Gastrocnemius medialis (tissue), 4 donors: Measurements from ENCODE around the gene IRAK1. TPM values are rescaled to one million over a fixed set of nuclear protein-coding genes. Genes with fewer than 3 reads are reported as not detected.

Source experiments
- ATAC-seq, 2 donors: fragments of 150-250 bp; one replicate each; pipeline ENCODE4 v1.9.1; 2016
- DNase-seq, 2 donors: peaks; one replicate each; pipeline ENCODE4 v3.0.0-alpha.2; 2019
- H3K27ac ChIP-seq, 4 donors: fragments of 200-600 bp; sonication (generic); 1 replicate in 1 of 4; 2 replicates in 3 of 4; pipeline ENCODE4 v1.5.1; 2016 to 2018; ENCODE audit warnings: mild to moderate bottlenecking in 2 of 4, moderate library complexity in 1 of 4
- H3K27me3 ChIP-seq, 3 donors: fragments of 200-600 bp; sonication (generic) in 2 of 3; 1 replicate in 1 of 3; 2 replicates in 2 of 3; pipeline versions ENCODE4 v1.5.1 to v1.6.0; 2016 to 2019; ENCODE audit warnings: mild to moderate bottlenecking in 1 of 3, moderate library complexity in 1 of 3
- H3K36me3 ChIP-seq, 2 donors: fragments of 200-600 bp; sonication (generic) in 1 of 2; one replicate each; pipeline ENCODE4 v1.5.1; 2017 to 2018
- H3K4me1 ChIP-seq, 2 donors: fragments of 200-600 bp; sonication (generic) in 1 of 2; one replicate each; pipeline ENCODE4 v1.5.1; 2016 to 2017; ENCODE audit warnings: mild to moderate bottlenecking in 2 of 2
- H3K4me3 ChIP-seq, 4 donors: fragments of 200-600 bp; sonication (generic) in 3 of 4; 1 replicate in 1 of 4; 2 replicates in 3 of 4; pipeline ENCODE4 v1.5.1; 2016 to 2019; ENCODE audit warnings: mild to moderate bottlenecking in 2 of 4
- H3K9me3 ChIP-seq, 3 donors: fragments of 200-600 bp; sonication (generic) in 2 of 3; 1 replicate in 1 of 3; 2 replicates in 2 of 3; pipeline ENCODE4 v1.5.1; 2016 to 2019
- CTCF ChIP-seq, 5 experiments: fragments of 450-650 bp in 3 of 5; fragments of 200-600 bp in 2 of 5; sonication (generic) in 2 of 5; IDR thresholded peaks in 4 of 5; conservative IDR thresholded peaks in 1 of 5; 1 replicate in 4 of 5; 2 replicates in 1 of 5; pipeline ENCODE4 v1.5.1; 2016 to 2019; ENCODE audit warnings: antibody characterized with exemption in 5 of 5, mild to moderate bottlenecking in 3 of 5, moderate library complexity in 3 of 5
- POLR2A ChIP-seq, 2 donors: fragments of 450-650 bp; IDR thresholded peaks; one replicate each; pipeline ENCODE4 v1.6.1; 2017; ENCODE audit warnings: antibody characterized with exemption in 2 of 2, mild to moderate bottlenecking in 2 of 2, moderate library complexity in 2 of 2
- in situ Hi-C, 4 donors: fragments of 200-750 bp; cut with MboI; loops; one replicate each; pipeline versions ENCODE4 v1.15.0 to v1.8.0; 2017; ENCODE audit warnings: low sequenced_read_pairs in 4 of 4
- intact Hi-C: fragments of 100-400 bp; cut with DNase I; formaldehyde crosslinking; loops from one replicate; pipeline ENCODE4 v1.15.1; 2023; ENCODE audit warnings: low total_unique reads
- total RNA-seq, 4 donors: library from RNA; depleted of rRNA; stranded (reverse); fragments of >200 nt; gene quantifications; one replicate each; pipeline versions ENCODE4 v1.1.0 to v1.2.3, GENCODE V29; 2016

IRAK1 gene
- total RNA-seq, 4 donors from 2014 or later: 73.9 to 157 (median 115) TPM

DNA sequence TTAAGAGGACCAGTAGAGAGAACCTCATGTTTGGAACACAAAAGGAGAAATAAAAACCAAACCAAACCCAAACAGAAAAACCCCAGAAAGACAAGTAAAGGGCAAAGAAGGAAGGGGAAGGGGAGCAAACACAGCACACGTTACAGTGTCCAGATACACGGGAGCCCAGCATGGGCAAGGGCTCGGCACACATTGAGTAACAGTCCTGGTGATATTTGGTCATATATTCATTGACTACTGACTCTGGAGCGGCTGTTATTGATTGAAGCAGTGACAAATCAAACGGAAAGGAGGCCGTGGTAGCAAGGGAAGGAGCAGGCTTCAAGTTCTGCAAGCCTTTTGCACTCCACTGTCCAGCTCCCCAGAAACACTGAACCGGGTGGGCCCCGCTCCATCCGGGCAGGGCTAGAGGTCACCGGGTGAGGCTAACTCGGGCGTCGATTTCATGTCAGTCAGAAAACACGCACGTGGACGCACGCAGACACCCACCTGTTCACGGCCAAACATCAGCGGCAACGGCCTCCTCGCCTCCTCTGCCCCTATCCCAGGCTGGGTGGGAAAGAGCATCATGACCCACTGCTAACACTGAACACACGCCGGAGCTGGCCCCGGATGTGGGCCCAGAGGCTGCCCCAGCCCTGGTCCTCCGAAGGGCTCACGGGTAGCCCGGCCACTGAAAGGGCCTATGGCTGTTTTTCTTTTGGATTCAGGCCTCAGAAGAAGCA, 3.7 kb upstream of the IRAK1 start:
- Histone ChIP-seq H3K27ac (peak overlapping the region in 1 of 4 donors; percentile 27), H3K9me3 (no peaks in the 10 kb centered on the region), H3K4me3 (no peak overlapping the region), H3K36me3 (no peaks in the 10 kb centered on the region), H3K27me3 (no peaks in the 10 kb centered on the region), H3K4me1 (peaks cover 4 to 13% of the 10 kb centered on the region in 2 donors)
- DNase-seq (no peak), ATAC-seq (no peak)
- in situ Hi-C loops (no loop called here), intact Hi-C loops (loop anchor here (5.0 kb wide), 1 partner anchor 74 kb away; the partner anchor contains the start of gene MECP2)
- TF ChIP-seq CTCF (IDR thresholded peaks at IDR 0.05 in 4 of 5, conservative IDR thresholded peaks at IDR 0.05 in 1 of 5): no peak
- no peak for TF ChIP-seq POLR2A (IDR thresholded peaks at IDR 0.05)

DNA sequence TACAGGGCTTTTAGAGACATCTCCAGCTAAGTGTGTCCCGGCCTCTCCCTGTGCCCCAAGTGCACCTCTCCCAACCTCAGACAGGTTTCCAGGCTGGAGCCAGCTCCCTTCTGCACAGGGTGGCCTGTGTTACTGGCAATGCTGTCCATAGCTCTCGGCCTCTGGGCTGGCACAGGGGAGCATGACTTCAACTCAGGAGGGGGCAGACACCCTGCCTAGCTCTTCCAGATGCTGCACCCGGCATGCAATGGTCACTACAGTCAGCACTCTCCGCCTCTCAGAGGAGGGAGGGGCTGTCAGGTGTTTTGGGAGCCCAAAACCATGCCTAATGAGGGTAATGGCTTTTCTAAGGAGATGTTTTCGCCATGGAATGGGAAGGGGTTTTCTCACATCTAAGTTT, 2.4 kb upstream of the IRAK1 start:
- DNase-seq (no peak), ATAC-seq (no peak)
- in situ Hi-C loops: no loop called here
- TF ChIP-seq POLR2A (IDR thresholded peaks at IDR 0.05): no peak
- no peak for TF ChIP-seq CTCF (IDR thresholded peaks at IDR 0.05 in 4 of 5, conservative IDR thresholded peaks at IDR 0.05 in 1 of 5)
- Histone ChIP-seq H3K36me3 (peaks cover 0 to 3% of the 10 kb centered on the region in 2 donors), H3K4me1 (peaks cover 4 to 13% of the 10 kb centered on the region in 2 donors), H3K4me3 (no peak overlapping the region), H3K9me3 (no peaks in the 10 kb centered on the region), H3K27ac (peak overlapping the region in 2 of 4 donors; percentile 13 to 15), H3K27me3 (no peaks in the 10 kb centered on the region)
- intact Hi-C loops: loop anchor here (5.0 kb wide), 1 partner anchor 75 kb away; the partner anchor contains the start of gene MECP2

- in situ Hi-C loops (no loop called here), intact Hi-C loops (loop anchor here (5.0 kb wide), 1 partner anchor 76 kb away; the partner anchor contains the start of gene MECP2)
- H3K4me1 ChIP-seq: peaks cover 4 to 13% of the 10 kb centered on the region in 2 donors
- TF ChIP-seq CTCF (IDR thresholded peaks at IDR 0.05 in 4 of 5, conservative IDR thresholded peaks at IDR 0.05 in 1 of 5) (no peak), POLR2A (IDR thresholded peaks at IDR 0.05) (no peak)
- ATAC-seq (no peak), DNase-seq (no peak)
- no peaks in the 10 kb centered on the region for H3K27me3 ChIP-seq
- H3K9me3 ChIP-seq: no peaks in the 10 kb centered on the region
- no peak overlapping the region for H3K4me3 ChIP-seq
- H3K36me3 ChIP-seq: peaks cover 0 to 12% of the 10 kb centered on the region in 2 donors
- peak overlapping the region; percentile 87 to 93 (median 89) for H3K27ac ChIP-seq
Measured at GRCh38 chrX:154021131-154021611, 1.5 kb upstream of the IRAK1 start.

GRCh38 chrX:154020536-154021115, 924 bp upstream of the IRAK1 start:
- ATAC-seq: peak in 1 of 2 donors; percentile 4
- no peaks in the 10 kb centered on the region for H3K27me3 ChIP-seq
- in situ Hi-C loops: no loop called here
- H3K27ac ChIP-seq: peak overlapping the region; percentile 87 to 93 (median 89)
- no peaks in the 10 kb centered on the region for H3K9me3 ChIP-seq
- peaks cover 4 to 10% of the 10 kb centered on the region in 2 donors for H3K4me1 ChIP-seq
- H3K36me3 ChIP-seq: peaks cover 0 to 15% of the 10 kb centered on the region in 2 donors
- peak overlapping the region; percentile 51 to 64 (median 60) for H3K4me3 ChIP-seq
- intact Hi-C loops: loop anchor here (5.0 kb wide), 1 partner anchor 77 kb away; the partner anchor contains the start of gene MECP2
- TF ChIP-seq POLR2A (IDR thresholded peaks at IDR 0.05) (no peak), CTCF (IDR thresholded peaks at IDR 0.05 in 4 of 5, conservative IDR thresholded peaks at IDR 0.05 in 1 of 5) (no peak)
- DNase-seq: no peak
